GM23248 (cell line): ENCODE data around the gene DOCK6. TPM values are rescaled to one million over a fixed set of nuclear protein-coding genes. Genes with fewer than 3 reads are reported as not detected.
A peak's percentile ranks its signal among the peaks of the same experiment; 100 is the strongest.
"Not testable (repeated sequence)": the region's sequence is repeated elsewhere in the genome, so short reads cannot be mapped to it uniquely, and the experiment has no call there.

ENCODE experiments used
- DNase-seq: peaks from one replicate; pipeline ENCODE4 v3.0.0-alpha.2; 2015
- H2AFZ ChIP-seq: fragments of 200-600 bp; sonication (generic); 2 replicates; pipeline ENCODE4 v1.6.1; 2016; ENCODE audit warnings: antibody characterized with exemption
- H3F3A ChIP-seq: fragments of 200-600 bp; sonication (generic); 2 replicates; pipeline ENCODE4 v1.6.1; 2016; ENCODE audit warnings: mild to moderate bottlenecking, antibody characterized with exemption, mixed run types; ENCODE audit not compliant: insufficient read depth
- H3K27ac ChIP-seq: fragments of 200-600 bp; sonication (generic); 2 replicates; pipeline ENCODE4 v1.5.1; 2016; ENCODE audit warnings: mild to moderate bottlenecking
- H3K27me3 ChIP-seq: fragments of 200-600 bp; sonication (generic); replicated peaks from 2 replicates; pipeline ENCODE4 v1.6.1; 2016; ENCODE audit warnings: mild to moderate bottlenecking; ENCODE audit not compliant: insufficient read depth
- H3K36me3 ChIP-seq: fragments of 200-600 bp; sonication (generic); 2 replicates; pipeline ENCODE4 v1.6.1; 2016; ENCODE audit warnings: low read depth, mild to moderate bottlenecking
- H3K4me1 ChIP-seq: fragments of 200-600 bp; sonication (generic); 2 replicates; pipeline ENCODE4 v1.6.1; 2016; ENCODE audit warnings: mild to moderate bottlenecking; ENCODE audit not compliant: insufficient read depth
- H3K4me2 ChIP-seq: fragments of 200-600 bp; sonication (generic); one replicate; pipeline ENCODE4 v1.6.1; 2016; ENCODE audit warnings: mild to moderate bottlenecking; ENCODE audit not compliant: unreplicated experiment
- H3K4me3 ChIP-seq: fragments of 200-600 bp; sonication (generic); 2 replicates; pipeline ENCODE4 v1.5.1; 2016; ENCODE audit warnings: mild to moderate bottlenecking
- H3K79me2 ChIP-seq: fragments of 200-600 bp; sonication (generic); 2 replicates; pipeline ENCODE4 v1.6.1; 2016; ENCODE audit warnings: mild to moderate bottlenecking; ENCODE audit not compliant: insufficient read depth
- H3K9ac ChIP-seq: fragments of 200-600 bp; sonication (generic); 2 replicates; pipeline ENCODE4 v1.6.1; 2016; ENCODE audit warnings: mild to moderate bottlenecking
- H3K9me2 ChIP-seq: fragments of 200-600 bp; sonication (generic); 2 replicates; pipeline ENCODE4 v1.6.1; 2016; ENCODE audit warnings: mixed run types, mild to moderate bottlenecking, moderate library complexity; ENCODE audit not compliant: insufficient read depth
- H3K9me3 ChIP-seq: fragments of 200-600 bp; sonication (generic); one replicate; pipeline ENCODE4 v1.6.1; 2017; ENCODE audit warnings: low read depth
- H4K20me1 ChIP-seq: fragments of 200-600 bp; sonication (generic); 2 replicates; pipeline ENCODE4 v1.6.0; 2016; ENCODE audit not compliant: insufficient read depth
- EZH2 ChIP-seq: fragments of 200-600 bp; sonication (generic); IDR thresholded peaks from 2 replicates; pipeline ENCODE4 v1.6.1; 2018; ENCODE audit warnings: antibody characterized with exemption, mild to moderate bottlenecking; ENCODE audit not compliant: insufficient read depth, poor library complexity, severe bottlenecking
- EZH2phosphoT487 ChIP-seq: fragments of 200-600 bp; sonication (generic); IDR thresholded peaks from 2 replicates; pipeline ENCODE4 v1.6.1; 2018; ENCODE audit warnings: antibody characterized with exemption, moderate library complexity, mild to moderate bottlenecking, low read depth; ENCODE audit not compliant: insufficient read depth
- WGBS, 2 experiments: methylation state at CpG; one replicate each; pipeline ENCODE4 v1.1.6; 2015 to 2017; ENCODE audit warnings: low lambda C conversion rate in 2 of 2, low coverage in 1 of 2; ENCODE audit errors: missing lambda C conversion rate in 2 of 2; 5-methylcytosine and 5-hydroxymethylcytosine counted together
- in situ Hi-C: fragments of 300-500 bp; cut with MboI; formaldehyde crosslinking; loops from 2 replicates; pipeline ENCODE4 v1.15.0; 2020
- polyA plus RNA-seq: library from polyadenylated mRNA; unstranded; fragments of >200 nt; fragmentation: Nextera tagmentation; extraction: Ambion mirVana; gene quantifications from 2 replicates; pipeline ENCODE4 v1.2.1, GENCODE V29; 2016
- total RNA-seq: library from RNA; depleted of rRNA; stranded (reverse); fragments of >200 nt; shearing (Covaris generic); gene quantifications from 2 replicates; pipeline ENCODE4 v1.2.3, GENCODE V29; 2014

DOCK6 gene
- total and polyA plus RNA-seq, 2 experiments from 2014 or later = 10.7 to 11.8 TPM

- whole genome bisulfite sequencing, 2 experiments = 87 to 92% methylated on average over 9 of the region's 9 CpGs
- in situ Hi-C loops = no loop called here
- H3K9ac ChIP-seq = no peak overlapping the region
- H3K4me2 ChIP-seq = no peak overlapping the region
- peaks cover 44% of the 10 kb centered on the region for H3F3A ChIP-seq
- no peak for DNase-seq
- H3K36me3 ChIP-seq = peaks cover 51% of the 10 kb centered on the region
- no peaks in the 10 kb centered on the region for H3K9me2 ChIP-seq
- H2AFZ ChIP-seq = no peak overlapping the region
- H3K4me3 ChIP-seq = no peak overlapping the region
- peaks cover 94% of the 10 kb centered on the region for H3K79me2 ChIP-seq
- no peaks in the 10 kb centered on the region for H4K20me1 ChIP-seq
- H3K27ac ChIP-seq = no peak overlapping the region
- no peak for TF ChIP-seq EZH2
- TF ChIP-seq EZH2phosphoT487 = no peak
- no peaks in the 10 kb centered on the region for H3K27me3 ChIP-seq
- H3K9me3 ChIP-seq = no peaks in the 10 kb centered on the region
- peaks cover 11% of the 10 kb centered on the region; the same call in 1 of the 2 replicates for H3K4me1 ChIP-seq
These were observed 74.9 kb downstream of the DOCK6 start for GRCh38 chr19:11187441-11187840.

- H3K4me2 ChIP-seq = no peak overlapping the region
- peaks cover 15% of the 10 kb centered on the region for H3K4me1 ChIP-seq
- H3K9me2 ChIP-seq = no peaks in the 10 kb centered on the region
- 98 to 100% methylated on average over 1 of the region's 1 CpG for WGBS, 2 experiments
- TF ChIP-seq EZH2phosphoT487 (no peak), EZH2 (no peak)
- no peak overlapping the region for H3K4me3 ChIP-seq
- no peak overlapping the region for H3K27ac ChIP-seq
- H3F3A ChIP-seq = 0 out of 2 replicates have a peak, but pooled peaks cover 7% of the 10 kb centered on the region
- no peak for DNase-seq
- H3K27me3 ChIP-seq = no peaks in the 10 kb centered on the region
- H3K79me2 ChIP-seq = peaks cover 92% of the 10 kb centered on the region
- H2AFZ ChIP-seq = no peak overlapping the region
- no peak overlapping the region for H3K9ac ChIP-seq
- no peaks in the 10 kb centered on the region for H4K20me1 ChIP-seq
- in situ Hi-C loops = no loop called here
- peaks cover 47% of the 10 kb centered on the region for H3K36me3 ChIP-seq
- no peaks in the 10 kb centered on the region for H3K9me3 ChIP-seq
These were observed 79.3 kb downstream of the DOCK6 start for GRCh38 chr19:11182994-11183393.

GRCh38 chr19:11181488-11181887 lies 80.8 kb downstream of the DOCK6 start:
- H4K20me1 ChIP-seq = no peaks in the 10 kb centered on the region
- H3K4me1 ChIP-seq = peaks cover 15% of the 10 kb centered on the region
- TF ChIP-seq EZH2 = no peak
- TF ChIP-seq EZH2phosphoT487 = no peak
- no peaks in the 10 kb centered on the region for H3F3A ChIP-seq
- H3K9me2 ChIP-seq = no peaks in the 10 kb centered on the region
- no peak overlapping the region for H3K4me2 ChIP-seq
- no peaks in the 10 kb centered on the region for H3K27me3 ChIP-seq
- peaks cover 77% of the 10 kb centered on the region for H3K79me2 ChIP-seq
- H3K9ac ChIP-seq = no peak overlapping the region
- H3K27ac ChIP-seq = no peak overlapping the region
- 81 to 84% methylated on average over 4 of the region's 4 CpGs for WGBS, 2 experiments
- H3K36me3 ChIP-seq = peaks cover 40% of the 10 kb centered on the region
- DNase-seq = no peak
- H3K4me3 ChIP-seq = no peak overlapping the region
- no peak overlapping the region for H2AFZ ChIP-seq
- no peaks in the 10 kb centered on the region for H3K9me3 ChIP-seq
- in situ Hi-C loops = no loop called here

GRCh38 chr19:11180975-11181374 lies 81.3 kb downstream of the DOCK6 start:
- peaks cover 36% of the 10 kb centered on the region for H3K36me3 ChIP-seq
- H3K27me3 ChIP-seq, H3K9me3 ChIP-seq, H3K27ac ChIP-seq, H3K9me2 ChIP-seq, H3K4me3 ChIP-seq, H3K9ac ChIP-seq, in situ Hi-C loops, DNase-seq, H4K20me1 ChIP-seq, H3F3A ChIP-seq, H2AFZ ChIP-seq: not testable (repeated sequence)
- H3K79me2 ChIP-seq = peaks cover 72% of the 10 kb centered on the region
- peak overlapping the region; percentile 14 for H3K4me2 ChIP-seq
- H3K4me1 ChIP-seq = peaks cover 15% of the 10 kb centered on the region
- 43 to 51% methylated on average over 8 of the region's 8 CpGs for WGBS, 2 experiments

- Histone ChIP-seq H3K9me2 (no peaks in the 10 kb centered on the region), H3K4me1 (peaks cover 15% of the 10 kb centered on the region), H2AFZ (no peak overlapping the region), H3K9me3 (no peaks in the 10 kb centered on the region), H3K27ac (peak overlapping the region; percentile 13), H3K36me3 (peaks cover 38% of the 10 kb centered on the region), H3K4me2 (peak overlapping the region; percentile 14), H3K9ac (peak overlapping the region; percentile 18; the same call in 1 of the 2 replicates), H3F3A (no peaks in the 10 kb centered on the region), H3K27me3 (no peaks in the 10 kb centered on the region), H3K79me2 (peaks cover 65% of the 10 kb centered on the region), H4K20me1 (no peaks in the 10 kb centered on the region), H3K4me3 (no peak overlapping the region)
- in situ Hi-C loops = no loop called here
- TF ChIP-seq EZH2phosphoT487 = no peak
- no peak for TF ChIP-seq EZH2
- WGBS, 2 experiments = 30 to 43% methylated on average over 8 of the region's 8 CpGs
- DNase-seq = peak; percentile 69
These were observed 82.0 kb downstream of the DOCK6 start for GRCh38 chr19:11180346-11180745.
